HUDEP-2 (cell line): Measurements from ENCODE around the gene ME2.
A peak's percentile ranks its signal among the peaks of the same experiment; 100 is the strongest.
"Not testable (repeated sequence)": the region's sequence is repeated elsewhere in the genome, so short reads cannot be mapped to it uniquely, and the experiment has no call there.

ENCODE experiments used
- DNase-seq, 76 experiments: peaks; one replicate each; lab custom pipeline; 2025; ENCODE audit not compliant: unreplicated experiment in 76 of 76; lab: John Stamatoyannopoulos, UW

Gene ME2

DNA sequence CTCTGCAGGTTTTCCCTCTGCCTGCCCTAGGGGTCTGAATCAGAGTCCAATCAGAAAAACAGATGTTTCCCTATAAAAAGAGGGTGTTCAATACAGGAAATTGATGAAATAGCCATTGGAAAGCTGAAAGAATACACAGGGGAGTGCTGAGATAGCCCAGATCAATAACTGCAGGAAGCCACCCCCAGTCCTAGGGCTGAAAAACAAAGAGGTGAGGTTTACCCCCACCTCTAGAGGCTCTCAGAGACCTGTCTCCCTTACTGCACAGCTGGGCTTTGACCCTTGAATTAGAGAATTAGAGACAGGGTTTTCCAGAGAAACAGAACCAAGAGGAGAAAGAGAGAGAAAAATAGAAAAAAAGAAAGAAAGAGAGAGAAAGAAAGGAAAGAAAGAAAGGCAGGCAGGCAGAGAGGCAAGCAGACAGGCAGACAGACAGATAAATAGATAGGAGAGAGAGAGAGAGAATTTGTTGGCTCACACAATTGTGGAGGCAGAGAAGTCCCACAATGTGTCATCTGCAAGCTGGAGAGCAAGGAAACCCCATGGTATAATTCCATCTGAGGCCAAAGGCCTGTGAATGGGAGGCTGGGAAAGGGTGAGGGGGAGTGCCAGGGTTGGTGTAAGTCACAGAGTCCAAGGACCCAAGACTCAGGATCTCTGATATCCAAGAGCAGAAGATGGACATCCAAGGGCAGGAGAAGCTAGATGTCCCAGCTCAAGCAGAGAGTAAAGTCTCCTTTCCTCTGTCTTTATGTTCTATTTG lies 18.9 kb upstream of the ME2 start:
- no peak for DNase-seq

DNA sequence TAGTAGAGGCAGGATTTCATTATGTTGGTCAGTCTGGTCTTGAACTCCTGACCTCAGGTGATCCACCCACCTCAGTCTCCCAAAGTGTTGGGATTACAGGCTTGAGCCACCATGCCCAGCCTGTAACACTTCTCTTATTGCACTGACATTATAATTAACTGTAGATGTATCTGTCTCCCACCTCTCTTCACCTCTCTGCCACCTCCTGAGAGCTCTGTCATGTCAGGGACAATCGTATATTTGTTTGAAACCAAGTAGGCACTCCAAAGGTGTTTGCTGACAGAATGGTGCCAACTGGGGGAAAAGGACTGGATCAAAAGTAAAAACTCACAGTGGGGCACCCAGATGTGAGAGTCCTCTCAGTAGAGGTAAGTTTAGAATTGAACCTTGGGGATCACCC lies 17.3 kb upstream of the ME2 start:
- DNase-seq: no peak

DNA sequence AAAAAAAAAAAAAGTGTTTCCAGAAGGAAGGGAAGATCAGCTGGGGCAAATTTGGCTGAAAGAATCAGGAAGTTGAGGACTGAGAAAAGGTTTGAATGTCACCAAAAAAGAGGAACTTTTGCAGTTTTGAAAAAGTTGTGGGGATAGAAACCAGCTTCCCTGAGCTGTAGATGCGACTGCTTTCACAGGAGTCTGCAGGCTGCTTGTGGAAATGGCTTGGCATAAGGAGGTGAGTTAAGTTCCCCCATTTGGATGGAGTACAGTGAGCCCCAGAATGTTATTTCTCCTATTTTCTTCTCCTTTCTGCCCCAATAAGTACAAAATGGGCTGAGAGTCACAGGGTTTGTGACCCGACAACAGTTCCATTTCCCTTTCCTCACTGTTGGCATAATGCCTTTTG lies 16.5 kb upstream of the ME2 start:
- DNase-seq: no peak

DNA sequence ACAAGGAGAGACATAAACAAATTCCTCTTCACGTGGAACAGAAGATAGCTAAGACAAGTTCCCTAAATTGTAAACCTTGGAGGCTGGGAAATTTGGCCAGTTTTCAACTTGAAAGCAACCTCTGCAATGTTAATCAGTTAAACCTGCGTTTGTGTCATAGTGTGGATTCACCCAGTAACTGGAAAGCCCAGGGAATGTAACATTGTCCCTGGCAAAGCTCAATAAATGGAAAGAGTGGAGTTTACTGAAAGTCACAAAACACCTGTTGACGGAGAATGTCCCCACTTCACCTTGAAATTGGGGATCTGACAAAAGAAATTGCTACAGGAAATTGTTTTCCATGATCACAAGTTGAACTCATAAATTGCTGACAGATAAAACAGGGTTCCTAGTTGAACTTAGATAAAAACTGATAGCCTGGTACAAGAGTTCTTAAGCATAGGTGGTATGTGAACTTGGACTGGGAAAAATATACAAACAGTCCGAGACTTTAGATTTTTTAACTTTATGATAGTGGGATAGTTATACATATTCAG lies 15.0 kb upstream of the ME2 start:
- no peak for DNase-seq

DNA sequence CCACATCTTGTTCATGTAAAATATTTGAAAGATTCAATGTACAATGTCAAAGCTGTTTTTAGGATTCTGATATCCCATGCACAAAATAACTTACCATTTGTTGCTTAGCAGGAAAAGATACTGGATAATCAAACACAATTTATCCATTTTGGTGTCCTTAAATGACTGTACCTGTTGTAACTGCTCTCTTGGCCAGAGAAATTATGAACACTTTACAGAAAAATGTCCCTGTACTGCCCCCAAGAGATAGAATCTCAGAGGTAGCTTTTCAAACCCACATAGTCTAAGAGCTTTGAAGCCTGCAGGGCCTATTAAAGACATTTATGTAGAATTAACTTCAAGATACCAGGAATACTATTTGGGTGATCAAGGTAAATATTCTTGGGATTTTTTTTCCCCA lies 12.2 kb upstream of the ME2 start:
- DNase-seq: peak in 1 of 76 experiments; percentile 28

DNA sequence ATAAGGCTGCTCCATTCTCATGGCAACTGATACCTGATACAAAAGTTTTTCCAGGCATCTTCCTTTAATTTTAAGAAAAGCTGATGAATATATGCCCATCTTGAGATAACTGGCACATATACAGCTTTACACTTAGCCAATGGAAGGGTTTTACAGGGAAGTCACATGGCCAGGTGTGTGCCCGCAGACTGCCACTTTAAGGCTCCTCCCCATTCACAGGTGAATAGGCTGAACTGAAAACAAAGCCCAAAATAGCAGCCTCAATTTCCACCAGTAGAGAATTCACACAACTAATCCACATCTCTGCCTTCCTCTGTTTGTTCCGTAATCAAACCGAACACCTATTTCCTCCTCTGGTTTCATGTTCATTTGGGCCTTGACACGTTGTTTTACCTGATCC lies 9.8 kb upstream of the ME2 start:
- DNase-seq: no peak

DNA sequence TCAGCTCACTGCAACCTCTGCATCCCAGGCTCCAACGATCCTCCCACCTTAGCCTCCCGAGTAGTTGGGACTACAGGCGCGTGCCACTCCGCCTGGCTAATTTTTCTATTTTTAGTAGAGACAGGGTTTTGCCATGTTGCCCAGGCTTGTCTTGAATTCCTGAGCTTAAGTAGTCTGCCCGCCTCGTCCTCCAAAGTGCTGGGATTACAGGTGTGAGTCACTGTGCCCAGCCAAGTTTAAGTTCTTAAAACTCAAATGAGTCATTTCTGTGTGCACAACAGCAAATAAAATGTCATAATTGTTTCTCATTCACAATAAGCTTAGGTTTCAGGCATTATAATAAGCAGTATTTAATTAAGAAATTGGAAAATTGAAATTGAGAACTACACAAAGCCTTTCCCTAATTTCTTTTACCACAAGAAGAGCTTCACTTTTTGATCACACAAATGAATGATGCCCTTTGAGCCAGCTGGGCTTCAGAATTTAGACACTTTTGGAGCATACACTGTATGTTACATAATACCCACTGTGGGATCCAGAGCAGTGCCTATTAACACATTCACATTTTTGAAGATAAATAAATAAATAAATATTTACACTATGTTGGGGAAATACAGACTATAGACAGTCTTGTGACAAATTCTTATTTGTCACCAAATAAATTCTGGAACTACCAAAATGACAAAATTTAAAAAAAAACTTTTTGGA lies 8.6 kb upstream of the ME2 start:
- DNase-seq: no peak

DNA sequence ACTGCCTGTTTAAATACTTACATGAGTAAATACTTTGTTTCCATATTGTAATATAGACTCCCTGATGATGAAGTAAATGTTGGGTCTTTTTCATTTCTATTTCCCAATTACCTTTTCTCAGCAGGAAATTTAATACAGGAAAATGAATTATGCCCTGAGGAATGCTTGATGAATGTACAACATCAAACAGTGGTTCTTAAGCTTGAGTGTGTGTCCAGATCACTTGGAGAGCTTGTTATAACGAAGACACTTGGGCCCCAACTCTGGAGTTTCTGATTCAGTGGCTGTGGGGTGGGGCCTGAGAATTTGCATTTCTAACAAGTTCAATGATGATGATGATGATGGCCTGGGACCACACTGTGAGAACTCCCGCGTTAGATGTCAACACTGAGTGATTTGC lies 7.1 kb upstream of the ME2 start:
- no peak for DNase-seq

DNA sequence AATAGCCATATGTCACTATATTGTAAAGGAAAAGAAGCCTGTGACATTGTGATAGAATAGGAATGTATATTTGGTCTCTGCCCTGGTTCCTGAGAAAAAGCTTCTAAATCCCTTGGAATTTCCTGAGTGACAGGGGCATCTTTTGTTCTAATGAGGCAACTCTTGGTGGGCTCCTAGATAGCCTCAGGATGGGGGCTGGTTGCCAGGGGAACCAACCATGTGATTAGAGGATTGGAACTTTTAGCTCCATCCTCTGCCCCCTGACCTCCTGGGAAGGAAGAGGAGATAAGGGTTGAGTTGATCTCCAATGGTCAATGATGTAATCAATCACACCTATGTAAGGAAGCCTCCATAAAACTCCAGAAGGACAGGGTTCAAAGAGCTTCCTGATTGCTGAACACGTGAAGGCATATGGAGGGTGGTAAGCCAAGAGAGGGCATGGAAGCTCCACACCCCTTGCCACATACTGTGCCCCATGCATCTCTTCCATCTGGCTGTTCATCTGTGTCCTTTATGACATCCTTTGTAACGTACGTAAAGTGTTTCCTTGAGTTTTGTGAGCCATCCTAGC lies 2.9 kb upstream of the ME2 start:
- DNase-seq: no peak

DNA sequence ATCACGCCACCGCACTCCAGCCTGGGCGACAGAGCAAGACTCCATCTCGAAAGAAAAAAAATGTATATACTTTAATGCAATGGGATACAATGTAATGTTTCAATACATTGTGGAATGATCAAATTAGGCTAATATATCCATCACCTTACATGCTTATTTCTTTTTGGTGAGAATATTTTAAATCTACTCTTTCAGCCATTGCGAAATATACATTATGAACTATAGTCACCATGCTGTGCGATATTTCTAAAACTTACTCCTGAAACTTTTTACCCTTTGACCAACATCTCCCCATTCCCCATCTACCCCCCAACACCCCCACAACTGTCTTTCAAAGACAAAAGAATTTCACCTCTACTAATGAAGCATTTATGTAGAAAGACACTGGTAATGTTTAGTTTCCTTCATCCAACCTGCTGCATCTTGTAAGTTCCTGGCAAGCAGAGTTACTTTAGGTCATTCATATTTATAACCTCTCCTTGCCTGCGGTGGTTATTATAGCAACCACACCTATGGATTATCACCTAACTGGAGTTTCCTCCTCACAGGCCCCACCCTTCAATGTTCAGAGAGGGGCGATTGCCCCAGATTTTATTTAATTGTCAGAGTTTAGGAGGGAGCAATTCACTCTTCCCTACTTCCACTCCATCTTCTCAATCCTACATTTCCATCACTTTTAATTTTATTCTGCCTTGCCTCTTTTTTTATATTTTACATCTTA lies 1.2 kb upstream of the ME2 start:
- no peak for DNase-seq

DNA sequence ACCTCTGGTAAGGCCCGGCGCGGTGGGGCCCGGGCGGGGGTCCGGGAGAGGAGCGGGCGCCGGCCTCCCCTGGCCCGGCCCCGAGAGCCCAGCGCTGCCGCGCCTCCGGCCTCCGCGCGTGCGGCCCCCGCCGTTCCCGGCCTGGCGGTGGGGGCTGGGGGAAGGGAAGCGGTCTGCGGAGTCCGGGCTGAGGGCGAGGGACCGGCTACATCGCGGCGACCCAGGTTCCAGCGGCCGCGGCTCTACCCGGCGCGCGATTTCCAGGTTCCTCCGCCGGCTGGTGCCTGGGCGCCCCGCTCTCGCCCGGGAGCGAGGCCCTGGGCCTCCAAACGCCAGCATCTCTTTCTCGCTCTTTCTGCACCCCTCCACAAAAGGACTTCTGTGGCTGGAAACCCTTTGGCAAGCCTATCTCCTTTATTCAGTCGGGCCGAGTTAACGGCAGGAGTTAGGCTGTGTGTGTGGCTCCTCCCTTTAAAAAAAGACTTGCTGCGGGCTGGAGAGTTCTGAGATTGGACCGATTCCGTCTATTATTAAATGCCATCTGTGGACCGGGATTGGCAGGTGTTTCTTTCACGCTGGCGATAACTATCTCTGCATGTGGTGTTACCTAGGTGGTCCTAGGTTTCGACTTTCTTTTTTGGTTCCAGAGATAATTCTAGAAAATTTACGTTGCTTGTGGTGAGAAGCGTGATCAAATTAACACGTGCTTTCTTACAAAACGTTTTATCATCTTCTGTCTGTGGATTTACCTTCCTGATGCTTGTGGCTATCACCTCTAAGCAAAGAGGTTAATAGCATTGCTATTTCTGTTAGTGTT lies 592 bp downstream of the ME2 start:
- DNase-seq: peak in 58 of 76 experiments; percentile 1 to 72 (median 34)

DNA sequence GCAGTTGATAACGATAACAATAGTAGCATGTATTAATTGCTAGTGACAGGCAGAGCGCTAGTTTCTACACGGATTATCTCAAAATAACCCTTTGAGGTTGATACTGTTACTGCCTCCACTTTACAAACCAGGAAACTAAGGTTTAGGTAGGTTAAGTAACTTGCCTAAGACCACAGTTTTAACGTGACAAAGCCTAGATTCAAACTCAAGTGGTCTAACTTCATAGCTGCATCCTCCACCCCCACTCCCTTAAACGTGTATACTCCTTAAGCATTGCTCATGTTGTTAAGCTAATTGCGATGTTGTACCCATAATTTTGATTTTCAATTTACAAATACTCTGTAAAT lies 1.2 kb downstream of the ME2 start:
- DNase-seq: peak in 3 of 76 experiments; percentile 4 to 56 (median 19)

DNA sequence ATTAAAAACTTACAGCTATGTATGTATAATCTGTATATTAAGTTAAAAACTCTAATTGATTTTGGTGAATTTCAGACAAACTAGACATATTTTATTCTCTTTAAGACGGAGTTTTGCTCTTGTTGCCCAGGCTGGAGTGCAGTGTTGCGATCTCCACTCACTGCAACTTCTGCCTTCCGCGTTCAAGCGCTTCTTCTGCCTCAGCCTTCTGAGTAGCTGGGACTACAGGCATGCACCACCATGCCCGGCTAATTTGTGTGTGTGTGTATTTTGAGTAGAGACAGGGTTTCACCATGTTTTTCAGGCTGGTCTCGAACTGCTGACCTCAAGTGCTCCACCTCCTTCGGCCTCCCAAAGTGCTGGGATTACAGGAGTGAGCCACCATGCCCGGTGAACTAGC lies 2.0 kb downstream of the ME2 start:
- DNase-seq: not testable (repeated sequence)

DNA sequence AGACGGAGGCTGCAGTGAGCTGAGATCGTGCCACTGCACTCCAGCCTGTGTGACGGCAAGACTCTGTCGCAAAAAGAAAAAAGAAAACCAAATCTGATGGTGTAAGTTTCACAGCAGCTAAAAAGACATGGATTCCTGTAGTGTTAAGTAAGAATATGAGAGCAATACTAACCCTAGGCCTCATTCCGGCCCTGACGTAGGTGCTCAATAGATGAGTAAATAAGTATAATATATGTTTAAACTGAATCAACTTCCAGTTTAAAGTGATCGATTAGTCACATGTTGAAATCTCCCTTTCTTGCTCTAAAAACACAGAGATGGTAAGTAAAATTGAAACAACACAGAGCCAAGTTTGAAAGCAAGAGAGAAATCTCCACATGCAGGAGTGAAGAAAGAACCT lies 8.0 kb downstream of the ME2 start:
- DNase-seq: no peak

DNA sequence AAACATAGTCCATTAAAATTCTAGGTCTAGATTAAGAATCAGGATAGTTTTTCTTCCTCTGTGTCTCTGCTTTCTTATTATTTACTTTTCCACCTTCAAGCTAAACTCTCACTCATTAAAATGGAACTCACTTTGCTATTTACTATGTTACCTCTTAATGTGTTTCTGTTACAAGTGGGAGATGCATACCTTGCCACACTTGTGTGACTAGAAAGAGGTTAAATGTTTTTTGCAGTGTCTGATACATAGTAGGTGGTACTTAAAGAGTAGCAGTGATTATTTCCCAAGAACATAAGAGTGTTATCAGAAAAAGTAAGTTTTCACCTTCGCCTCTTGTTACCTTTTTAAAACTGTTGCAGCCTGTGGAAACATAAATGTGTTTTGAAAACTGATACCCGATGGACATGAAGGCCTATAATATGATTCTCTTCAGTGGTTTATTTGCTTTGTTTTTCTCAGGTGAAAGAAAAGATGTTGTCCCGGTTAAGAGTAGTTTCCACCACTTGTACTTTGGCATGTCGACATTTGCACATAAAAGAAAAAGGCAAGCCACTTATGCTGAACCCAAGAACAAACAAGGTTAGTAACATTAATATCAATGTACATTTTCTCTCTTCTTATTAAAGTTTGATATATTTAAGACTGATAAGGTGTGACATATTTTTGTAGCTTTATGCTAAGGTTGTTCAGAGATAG lies 16.6 kb downstream of the ME2 start:
- no peak for DNase-seq

DNA sequence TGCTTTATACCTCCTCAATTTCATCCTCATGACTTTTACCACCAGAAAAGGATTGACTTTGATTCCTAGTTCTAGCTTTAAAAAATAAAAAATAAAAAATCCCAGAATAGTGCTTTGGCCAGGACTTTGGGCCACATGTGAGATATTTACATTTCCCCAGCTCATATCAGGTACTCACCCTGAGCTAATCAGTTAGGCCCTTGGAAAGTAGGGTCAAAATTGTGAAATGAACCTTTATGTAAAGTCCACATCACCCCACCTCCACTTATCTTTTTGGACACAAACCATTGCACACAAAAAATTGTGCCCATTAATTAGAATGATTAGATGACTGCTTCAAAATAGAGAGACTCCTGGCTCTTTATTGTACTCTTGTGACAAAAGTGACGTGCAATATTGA lies 17.2 kb downstream of the ME2 start:
- no peak for DNase-seq

DNA sequence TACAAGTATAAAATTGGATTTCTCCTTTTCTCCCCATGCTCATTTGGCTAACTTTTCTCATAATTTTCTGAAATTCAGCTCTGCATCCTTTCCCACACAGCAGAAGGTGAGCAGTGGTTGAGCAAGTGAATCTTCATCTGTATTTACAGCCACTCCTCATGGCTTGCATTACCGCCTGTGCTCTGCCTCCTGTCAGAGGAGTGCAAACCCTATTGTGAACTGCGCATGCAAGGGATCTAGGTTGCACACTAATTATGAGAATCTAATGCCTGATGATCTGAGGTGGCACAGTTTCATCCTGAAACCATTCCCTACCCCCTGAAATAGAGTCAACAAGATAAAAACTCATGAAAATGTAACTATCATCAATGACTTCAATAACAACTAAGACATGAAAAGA lies 20.0 kb downstream of the ME2 start:
- no peak for DNase-seq

DNA sequence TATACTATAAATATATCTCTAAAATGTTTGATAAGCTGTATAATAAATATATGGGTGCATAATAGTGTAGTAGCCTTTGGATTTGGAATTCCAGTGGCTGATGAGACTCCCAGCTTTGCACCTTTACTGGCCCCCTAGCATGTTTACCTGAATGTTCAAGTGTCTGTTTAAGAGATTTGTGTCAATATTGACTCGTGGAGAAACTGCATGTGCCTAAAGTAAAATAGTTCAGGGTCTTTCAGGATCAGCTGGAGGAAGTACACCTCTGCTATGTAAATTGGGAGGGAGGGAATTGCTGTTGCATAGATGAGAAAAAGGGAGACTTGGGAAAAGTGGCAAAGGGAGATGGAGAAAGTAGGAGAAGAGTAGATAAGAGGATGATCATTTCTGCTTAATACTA lies 23.9 kb downstream of the ME2 start:
- DNase-seq: no peak

DNA sequence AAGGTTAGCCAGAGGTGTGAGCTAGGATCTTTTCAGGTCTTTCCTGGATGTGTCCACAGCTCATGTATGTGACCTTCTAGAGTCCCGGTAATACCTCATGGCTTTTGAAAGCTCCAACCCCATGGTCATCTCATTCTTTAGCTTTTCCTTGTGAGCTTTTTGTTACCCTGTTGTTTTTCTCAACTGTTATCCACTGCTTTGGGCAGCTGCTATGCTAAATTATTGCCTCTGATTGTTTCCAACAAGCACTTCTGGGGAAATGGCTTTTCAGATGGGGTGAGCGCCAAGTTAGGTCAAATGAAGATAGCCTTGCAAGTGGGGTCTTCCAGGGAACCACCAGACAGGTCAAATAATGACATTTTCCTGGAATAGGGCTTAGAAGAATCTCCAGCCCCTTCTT lies 27.9 kb downstream of the ME2 start:
- no peak for DNase-seq

DNA sequence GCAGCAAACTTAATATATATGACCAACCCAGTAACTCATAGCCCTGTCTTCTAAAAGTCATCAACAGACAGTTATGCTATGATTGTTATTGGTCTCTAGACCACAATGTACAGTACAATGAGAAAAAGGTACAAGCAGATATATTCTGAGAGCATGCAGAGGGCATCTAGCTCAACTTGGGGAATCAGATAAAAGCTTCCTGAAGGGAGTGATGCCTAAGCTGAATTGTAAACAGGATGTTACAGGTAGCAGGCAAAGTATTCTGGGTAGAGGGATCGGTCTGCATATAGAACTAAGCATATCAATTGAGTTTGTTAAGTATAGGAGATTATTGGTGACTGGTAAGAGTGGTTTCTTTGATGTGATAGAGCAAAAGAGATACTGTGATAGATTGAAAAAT lies 30.3 kb downstream of the ME2 start:
- DNase-seq: no peak
